Neural crest cell (in vitro differentiated cells): ENCODE results near the gene INO80. TPM values are rescaled to one million over a fixed set of nuclear protein-coding genes. Genes with fewer than 3 reads are reported as not detected.

Source experiments
- DNase-seq: peaks from one replicate; pipeline ENCODE4 v3.0.0; 2021; ENCODE audit warnings: low read depth, mixed read lengths, low spot score
- H3K27ac Mint-ChIP-seq: one replicate; pipeline ENCODE4 v1.8.0; 2021; ENCODE audit warnings: mild to moderate bottlenecking, mixed read lengths; ENCODE audit not compliant: unreplicated experiment
- H3K27me3 Mint-ChIP-seq: 2 replicates; pipeline ENCODE4 v1.8.0; 2021; ENCODE audit warnings: low read depth, mild to moderate bottlenecking, mixed read lengths
- H3K36me3 Mint-ChIP-seq: 2 replicates; pipeline ENCODE4 v1.8.0; 2021; ENCODE audit warnings: low read depth, mild to moderate bottlenecking, mixed read lengths
- H3K4me1 Mint-ChIP-seq: 2 replicates; pipeline ENCODE4 v1.8.0; 2021; ENCODE audit warnings: mixed read lengths
- H3K4me3 Mint-ChIP-seq: one replicate; pipeline ENCODE4 v1.8.0; 2021; ENCODE audit warnings: mild to moderate bottlenecking, mixed read lengths
- H3K9me3 Mint-ChIP-seq: 2 replicates; pipeline ENCODE4 v1.8.0; 2021; ENCODE audit warnings: mixed read lengths
- total RNA-seq: library from RNA; stranded (reverse); gene quantifications from 2 replicates; pipeline ENCODE4 v1.2.1, GENCODE V29; 2021
- TF ChIP-seq, protein P1 (sequence below): fragments of 200-600 bp; sonication (generic); conservative IDR thresholded peaks from 2 replicates; pipeline ENCODE4 v1.5.0; 2021; ENCODE audit warnings: antibody characterized with exemption, mild to moderate bottlenecking

The INO80 gene
- total RNA-seq, 1 donor from 2014 or later: 18.5 TPM

DNA sequence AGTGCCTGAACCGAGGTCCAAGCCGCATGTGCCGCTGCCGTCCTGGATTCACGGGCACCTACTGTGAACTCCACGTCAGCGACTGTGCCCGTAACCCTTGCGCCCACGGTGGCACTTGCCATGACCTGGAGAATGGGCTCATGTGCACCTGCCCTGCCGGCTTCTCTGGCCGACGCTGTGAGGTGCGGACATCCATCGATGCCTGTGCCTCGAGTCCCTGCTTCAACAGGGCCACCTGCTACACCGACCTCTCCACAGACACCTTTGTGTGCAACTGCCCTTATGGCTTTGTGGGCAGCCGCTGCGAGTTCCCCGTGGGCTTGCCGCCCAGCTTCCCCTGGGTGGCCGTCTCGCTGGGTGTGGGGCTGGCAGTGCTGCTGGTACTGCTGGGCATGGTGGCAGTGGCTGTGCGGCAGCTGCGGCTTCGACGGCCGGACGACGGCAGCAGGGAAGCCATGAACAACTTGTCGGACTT, 179.8 kb downstream of the INO80 start:
- Mint-ChIP-seq H3K36me3 (no peaks in the 10 kb centered on the region), H3K27me3 (peaks cover 43% of the 10 kb centered on the region), H3K4me1 (peaks cover 15% of the 10 kb centered on the region), H3K4me3 (no peak overlapping the region), H3K27ac (no peak overlapping the region), H3K9me3 (no peaks in the 10 kb centered on the region)
- TF ChIP-seq, protein P1, sequence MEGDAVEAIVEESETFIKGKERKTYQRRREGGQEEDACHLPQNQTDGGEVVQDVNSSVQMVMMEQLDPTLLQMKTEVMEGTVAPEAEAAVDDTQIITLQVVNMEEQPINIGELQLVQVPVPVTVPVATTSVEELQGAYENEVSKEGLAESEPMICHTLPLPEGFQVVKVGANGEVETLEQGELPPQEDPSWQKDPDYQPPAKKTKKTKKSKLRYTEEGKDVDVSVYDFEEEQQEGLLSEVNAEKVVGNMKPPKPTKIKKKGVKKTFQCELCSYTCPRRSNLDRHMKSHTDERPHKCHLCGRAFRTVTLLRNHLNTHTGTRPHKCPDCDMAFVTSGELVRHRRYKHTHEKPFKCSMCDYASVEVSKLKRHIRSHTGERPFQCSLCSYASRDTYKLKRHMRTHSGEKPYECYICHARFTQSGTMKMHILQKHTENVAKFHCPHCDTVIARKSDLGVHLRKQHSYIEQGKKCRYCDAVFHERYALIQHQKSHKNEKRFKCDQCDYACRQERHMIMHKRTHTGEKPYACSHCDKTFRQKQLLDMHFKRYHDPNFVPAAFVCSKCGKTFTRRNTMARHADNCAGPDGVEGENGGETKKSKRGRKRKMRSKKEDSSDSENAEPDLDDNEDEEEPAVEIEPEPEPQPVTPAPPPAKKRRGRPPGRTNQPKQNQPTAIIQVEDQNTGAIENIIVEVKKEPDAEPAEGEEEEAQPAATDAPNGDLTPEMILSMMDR: no peak
- DNase-seq: no peak

DNA sequence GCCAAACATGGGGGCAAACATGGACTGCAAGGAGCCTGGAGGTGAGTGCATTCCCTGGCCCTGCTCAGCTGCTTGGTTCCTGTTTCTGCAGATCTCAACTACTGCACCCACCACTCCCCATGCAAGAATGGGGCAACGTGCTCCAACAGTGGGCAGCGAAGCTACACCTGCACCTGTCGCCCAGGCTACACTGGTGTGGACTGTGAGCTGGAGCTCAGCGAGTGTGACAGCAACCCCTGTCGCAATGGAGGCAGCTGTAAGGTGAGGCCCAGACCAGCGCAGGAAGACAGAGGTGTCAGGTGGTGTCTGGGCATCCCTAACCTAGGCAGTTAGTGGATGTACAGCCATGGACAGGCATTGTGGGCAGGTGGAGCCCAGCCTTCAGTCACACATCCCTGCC, 181.6 kb downstream of the INO80 start:
- H3K4me1 Mint-ChIP-seq: peaks cover 18% of the 10 kb centered on the region
- H3K9me3 Mint-ChIP-seq: no peaks in the 10 kb centered on the region
- H3K27ac Mint-ChIP-seq: no peak overlapping the region
- H3K27me3 Mint-ChIP-seq: peaks cover 56% of the 10 kb centered on the region
- H3K36me3 Mint-ChIP-seq: no peaks in the 10 kb centered on the region
- H3K4me3 Mint-ChIP-seq: no peak overlapping the region
- DNase-seq: no peak
- TF ChIP-seq, protein P1: no peak

DNA sequence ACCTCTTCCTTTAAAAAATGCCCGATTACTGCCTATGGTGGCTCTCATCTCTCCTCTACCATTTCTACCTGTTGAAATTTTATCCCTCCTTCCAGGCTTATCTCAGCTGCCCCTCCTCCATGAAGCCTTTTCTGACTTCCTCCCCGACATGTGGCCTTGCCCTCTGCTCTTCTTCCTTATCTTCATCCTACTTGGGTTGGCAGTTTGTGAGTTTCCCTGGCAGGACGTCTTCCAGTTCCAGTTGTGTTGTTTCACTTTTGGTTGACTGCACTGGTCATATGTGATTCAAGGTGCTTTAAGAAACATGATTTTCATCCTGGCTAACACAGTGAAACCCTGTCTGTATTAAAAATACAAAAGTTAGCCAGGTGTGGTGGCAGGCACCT, 182.6 kb downstream of the INO80 start:
- TF ChIP-seq, protein P1: no peak
- H3K36me3 Mint-ChIP-seq: no peaks in the 10 kb centered on the region
- DNase-seq: no peak
- peaks cover 66% of the 10 kb centered on the region for H3K27me3 Mint-ChIP-seq
- H3K4me3 Mint-ChIP-seq: no peak overlapping the region
- no peaks in the 10 kb centered on the region for H3K9me3 Mint-ChIP-seq
- H3K4me1 Mint-ChIP-seq: peaks cover 25% of the 10 kb centered on the region
- no peak overlapping the region for H3K27ac Mint-ChIP-seq

DNA sequence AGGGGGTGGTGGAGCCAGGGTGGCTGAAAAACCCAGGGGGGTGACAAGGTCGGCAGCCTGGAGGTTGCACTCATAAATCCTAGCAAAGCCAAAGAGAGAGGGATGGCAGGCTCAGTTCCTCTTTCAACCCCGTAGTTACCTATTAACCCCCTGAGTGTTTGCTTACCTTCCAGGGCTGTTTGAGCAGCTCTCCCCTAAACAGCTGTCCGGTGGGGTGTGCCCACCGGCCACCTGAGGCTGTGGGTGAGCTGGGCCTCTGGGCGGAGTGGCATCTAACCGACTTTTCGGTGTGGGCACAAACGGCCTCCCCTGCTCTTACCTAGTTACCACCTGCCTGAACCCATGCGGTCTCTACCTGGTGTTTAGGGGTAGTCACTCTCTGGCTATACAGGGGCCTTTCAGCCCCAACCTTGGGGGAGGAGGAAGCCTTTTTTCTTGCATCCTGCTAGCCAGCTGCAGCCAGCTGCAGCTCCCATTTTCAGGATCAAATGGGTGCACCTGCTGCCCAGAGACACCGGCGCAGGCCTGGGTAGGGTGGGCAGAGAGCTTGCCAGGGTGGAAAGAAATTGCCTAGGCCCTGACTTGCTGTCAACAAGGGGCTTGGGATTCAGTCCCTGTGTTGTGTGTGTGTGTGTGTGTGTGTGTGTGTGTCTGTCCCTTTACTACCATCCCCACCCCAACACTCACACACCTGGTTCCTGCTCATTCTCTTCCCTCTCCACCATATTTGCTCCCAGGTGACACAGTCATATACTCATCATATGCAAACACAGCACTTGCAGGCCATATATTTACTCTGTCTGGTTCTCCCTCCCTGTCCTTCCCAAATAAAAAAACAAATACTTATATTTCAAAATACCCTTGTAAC, 183.2 kb downstream of the INO80 start:
- Mint-ChIP-seq H3K4me1 (peaks cover 25% of the 10 kb centered on the region), H3K36me3 (no peaks in the 10 kb centered on the region), H3K27me3 (peaks cover 72% of the 10 kb centered on the region), H3K9me3 (no peaks in the 10 kb centered on the region), H3K4me3 (no peak overlapping the region), H3K27ac (no peak overlapping the region)
- no peak for DNase-seq
- TF ChIP-seq, protein P1: no peak

DNA sequence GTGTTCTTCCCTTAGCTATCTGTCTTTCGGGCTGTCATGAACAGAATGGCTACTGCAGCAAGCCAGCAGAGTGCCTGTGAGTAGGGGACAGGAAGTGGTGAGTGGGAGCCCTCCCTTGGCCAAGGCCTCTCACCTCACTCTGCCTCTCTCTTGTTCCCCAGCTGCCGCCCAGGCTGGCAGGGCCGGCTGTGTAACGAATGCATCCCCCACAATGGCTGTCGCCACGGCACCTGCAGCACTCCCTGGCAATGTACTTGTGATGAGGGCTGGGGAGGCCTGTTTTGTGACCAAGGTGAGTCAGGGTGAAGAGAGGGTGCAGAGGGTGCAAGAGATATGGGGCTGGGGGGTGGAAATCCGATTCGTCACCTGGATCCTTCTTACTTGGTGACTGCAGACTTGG, 183.9 kb downstream of the INO80 start:
- TF ChIP-seq, protein P1: no peak
- Mint-ChIP-seq H3K9me3 (no peaks in the 10 kb centered on the region), H3K4me1 (peaks cover 28% of the 10 kb centered on the region), H3K27ac (no peak overlapping the region), H3K27me3 (peaks cover 77% of the 10 kb centered on the region), H3K36me3 (no peaks in the 10 kb centered on the region), H3K4me3 (peak overlapping the region; percentile 47)
- DNase-seq: no peak
